SK-N-SH treated with all-trans-retinoic acid at 6 μM for 48 hours (cell line): ENCODE data around the gene NSMF.

Experiments
- ARNTL ChIP-seq: fragments of 450-650 bp; formaldehyde crosslinking; IDR thresholded peaks from 2 replicates; pipeline ENCODE4 v1.5.0; 2020; ENCODE audit warnings: low read depth, mild to moderate bottlenecking, moderate library complexity, borderline replicate concordance
- BACH2 ChIP-seq: fragments of 250-450 bp; sonication (Bioruptor Pico); IDR thresholded peaks from 2 replicates; pipeline ENCODE4 v1.9.0; 2021; ENCODE audit warnings: mild to moderate bottlenecking, borderline replicate concordance
- CREB5 ChIP-seq: fragments of 250-450 bp; sonication (Bioruptor Pico); IDR thresholded peaks from 2 replicates; pipeline ENCODE4 v1.5.1; 2020; ENCODE audit warnings: low read depth, mild to moderate bottlenecking, moderate library complexity
- CSDC2 ChIP-seq: fragments of 250-450 bp; sonication (Bioruptor Pico); IDR thresholded peaks from 2 replicates; pipeline ENCODE4 v1.5.0; 2020; ENCODE audit warnings: mild to moderate bottlenecking, moderate library complexity
- CSRNP3 ChIP-seq: fragments of 250-450 bp; sonication (Bioruptor Pico); IDR thresholded peaks from 2 replicates; pipeline ENCODE4 v1.5.1; 2021; ENCODE audit warnings: mild to moderate bottlenecking, moderate library complexity
- PATZ1 ChIP-seq: fragments of 250-450 bp; sonication (Bioruptor Pico); IDR thresholded peaks from 2 replicates; pipeline ENCODE4 v1.8.0; 2020; ENCODE audit warnings: mild to moderate bottlenecking, moderate library complexity, borderline replicate concordance
- RARB ChIP-seq: fragments of 250-450 bp; sonication (Bioruptor Pico); IDR thresholded peaks from 2 replicates; pipeline ENCODE4 v1.8.0; 2021; ENCODE audit warnings: mild to moderate bottlenecking, moderate library complexity
- TCF4 ChIP-seq: fragments of 250-450 bp; sonication (Bioruptor Pico); IDR thresholded peaks from 2 replicates; pipeline ENCODE4 v1.8.0; 2021; ENCODE audit warnings: mild to moderate bottlenecking, moderate library complexity, borderline replicate concordance
- TOX ChIP-seq: fragments of 250-450 bp; sonication (Bioruptor Pico); IDR thresholded peaks from 2 replicates; pipeline ENCODE4 v1.8.0; 2021; ENCODE audit warnings: mild to moderate bottlenecking, moderate library complexity, borderline replicate concordance
- TSHZ2 ChIP-seq: fragments of 250-450 bp; sonication (Bioruptor Pico); IDR thresholded peaks from 2 replicates; pipeline ENCODE4 v1.5.0; 2020; ENCODE audit warnings: mild to moderate bottlenecking, moderate library complexity
- ZFP3 ChIP-seq: fragments of 250-450 bp; sonication (Bioruptor Pico); IDR thresholded peaks from 2 replicates; pipeline ENCODE4 v1.5.0; 2020; ENCODE audit warnings: mild to moderate bottlenecking, moderate library complexity
- ZFP30 ChIP-seq: fragments of 450-650 bp; formaldehyde crosslinking; IDR thresholded peaks from 2 replicates; pipeline ENCODE4 v1.5.0; 2022; ENCODE audit warnings: mild to moderate bottlenecking, moderate library complexity
- ZNF70 ChIP-seq: fragments of 450-650 bp; formaldehyde crosslinking; IDR thresholded peaks from 2 replicates; pipeline ENCODE4 v1.5.0; 2020; ENCODE audit warnings: mild to moderate bottlenecking, moderate library complexity
- ZNF8 ChIP-seq: fragments of 450-650 bp; formaldehyde crosslinking; IDR thresholded peaks from 2 replicates; pipeline ENCODE4 v1.5.0; 2020; ENCODE audit warnings: mild to moderate bottlenecking, moderate library complexity

GRCh38 chr9:137506702-137507171, 47.6 kb upstream of the NSMF start:
- TF ChIP-seq TOX (CRISPR knock-in tag), result no peak
- TF ChIP-seq ZNF8 (CRISPR knock-in tag), result no peak
- TF ChIP-seq ZFP3 (CRISPR knock-in tag), result no peak
- no peak for TF ChIP-seq CREB5
- no peak for TF ChIP-seq RARB (CRISPR knock-in tag)
- no peak for TF ChIP-seq PATZ1 (CRISPR knock-in tag)
- no peak for TF ChIP-seq ARNTL (CRISPR knock-in tag)
- TF ChIP-seq TSHZ2 (CRISPR knock-in tag), result no peak
- no peak for TF ChIP-seq BACH2 (CRISPR knock-in tag)
- no peak for TF ChIP-seq TCF4 (CRISPR knock-in tag)
- no peak for TF ChIP-seq CSDC2 (CRISPR knock-in tag)
- no peak for TF ChIP-seq ZNF70 (CRISPR knock-in tag)
- TF ChIP-seq ZFP30, result no peak
- no peak for TF ChIP-seq CSRNP3
